HT-29 (cell line): ENCODE data around the gene TBC1D22A. TPM values are rescaled to one million over a fixed set of nuclear protein-coding genes. Genes with fewer than 3 reads are reported as not detected.
"Not testable (repeated sequence)": the region's sequence is repeated elsewhere in the genome, so short reads cannot be mapped to it uniquely, and the experiment has no call there.

Experiments
- DNase-seq: peaks from one replicate; pipeline ENCODE4 v3.0.0-alpha.2; 2015; ENCODE audit warnings: low spot score
- total RNA-seq: library from RNA; depleted of rRNA; stranded (reverse); fragments of >200 nt; shearing (Covaris generic); gene quantifications from 2 replicates; pipeline ENCODE4 v1.2.3, GENCODE V29; 2014

Gene TBC1D22A
- total RNA-seq, 1 experiment from 2014 or later: 23.9 TPM

GRCh38 chr22:46812034-46812605 lies 49.7 kb downstream of the TBC1D22A start:
- no peak for DNase-seq

GRCh38 chr22:46812788-46813187 lies 50.3 kb downstream of the TBC1D22A start:
- DNase-seq: no peak

DNA sequence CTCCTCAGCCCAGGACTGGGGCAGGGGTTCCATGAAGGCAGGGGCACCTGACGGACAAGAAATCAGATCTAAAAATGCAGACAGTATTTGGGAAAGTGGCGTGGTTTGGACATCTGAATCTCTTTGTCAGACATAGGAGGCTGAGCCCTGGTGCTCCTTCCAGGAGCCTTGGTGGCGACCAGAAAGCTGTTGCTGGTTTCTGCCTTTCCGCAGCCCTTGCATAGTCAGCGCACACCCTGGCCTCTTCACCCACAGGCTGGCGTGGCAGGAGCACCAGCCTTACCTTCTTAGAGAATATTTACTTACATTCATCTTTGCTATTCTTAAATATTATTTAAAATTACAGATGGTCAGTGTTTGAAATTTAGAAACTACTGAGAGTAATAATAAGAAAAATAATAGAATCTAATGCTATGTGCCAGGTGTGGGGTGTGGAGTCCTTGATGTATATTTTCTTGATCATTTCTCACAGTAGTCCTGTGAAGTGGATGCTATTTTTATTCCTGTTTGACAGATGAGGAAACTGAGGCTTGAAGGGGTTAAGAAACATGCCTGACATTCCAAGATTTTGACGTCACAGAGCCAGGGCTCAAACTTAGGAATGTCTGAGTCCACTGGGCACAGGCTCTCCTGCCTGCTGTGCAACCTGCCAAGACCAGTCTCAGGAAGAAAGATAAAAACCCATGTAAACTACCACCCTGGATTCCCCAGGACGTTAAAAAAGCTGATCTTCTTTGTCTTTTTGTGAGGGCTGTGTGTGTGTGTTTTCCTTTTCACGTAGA lies 51.6 kb downstream of the TBC1D22A start:
- DNase-seq: no peak

DNA sequence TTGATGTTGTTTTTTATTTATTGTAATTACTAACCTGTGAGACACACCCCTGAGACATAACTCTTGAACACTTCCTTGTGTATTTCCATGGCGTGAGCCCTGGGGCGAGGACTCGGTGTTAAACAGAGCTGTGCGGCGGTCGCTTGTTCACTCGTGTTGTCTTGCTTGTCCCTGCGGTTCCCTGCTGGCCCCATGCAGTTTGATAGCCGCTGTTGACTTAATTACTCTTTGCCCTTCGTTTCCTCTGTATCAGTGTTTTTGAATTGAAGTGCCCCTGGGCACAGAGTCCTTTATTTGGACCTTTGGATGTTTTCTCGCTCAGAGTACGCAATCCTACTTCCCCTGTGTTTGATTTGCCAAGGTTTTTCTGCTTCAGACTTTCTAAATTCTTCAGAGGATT lies 52.7 kb downstream of the TBC1D22A start:
- DNase-seq: no peak

DNA sequence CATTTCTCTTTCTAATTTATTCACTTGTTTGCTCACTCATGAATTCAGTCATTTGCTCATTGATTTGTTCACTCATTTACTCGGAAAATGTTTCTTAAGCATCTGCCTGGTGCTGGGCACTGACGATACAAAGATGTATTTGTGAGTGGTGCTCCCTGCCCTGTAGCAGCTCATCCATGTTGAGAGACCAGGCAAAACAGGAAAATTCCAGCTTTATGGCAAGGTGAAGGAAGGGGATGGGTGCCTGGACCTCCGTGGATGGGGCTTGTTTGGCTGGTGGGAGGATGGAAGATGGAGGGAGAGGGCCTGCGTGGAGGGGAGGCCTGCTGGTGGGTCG lies 53.1 kb downstream of the TBC1D22A start:
- no peak for DNase-seq

DNA sequence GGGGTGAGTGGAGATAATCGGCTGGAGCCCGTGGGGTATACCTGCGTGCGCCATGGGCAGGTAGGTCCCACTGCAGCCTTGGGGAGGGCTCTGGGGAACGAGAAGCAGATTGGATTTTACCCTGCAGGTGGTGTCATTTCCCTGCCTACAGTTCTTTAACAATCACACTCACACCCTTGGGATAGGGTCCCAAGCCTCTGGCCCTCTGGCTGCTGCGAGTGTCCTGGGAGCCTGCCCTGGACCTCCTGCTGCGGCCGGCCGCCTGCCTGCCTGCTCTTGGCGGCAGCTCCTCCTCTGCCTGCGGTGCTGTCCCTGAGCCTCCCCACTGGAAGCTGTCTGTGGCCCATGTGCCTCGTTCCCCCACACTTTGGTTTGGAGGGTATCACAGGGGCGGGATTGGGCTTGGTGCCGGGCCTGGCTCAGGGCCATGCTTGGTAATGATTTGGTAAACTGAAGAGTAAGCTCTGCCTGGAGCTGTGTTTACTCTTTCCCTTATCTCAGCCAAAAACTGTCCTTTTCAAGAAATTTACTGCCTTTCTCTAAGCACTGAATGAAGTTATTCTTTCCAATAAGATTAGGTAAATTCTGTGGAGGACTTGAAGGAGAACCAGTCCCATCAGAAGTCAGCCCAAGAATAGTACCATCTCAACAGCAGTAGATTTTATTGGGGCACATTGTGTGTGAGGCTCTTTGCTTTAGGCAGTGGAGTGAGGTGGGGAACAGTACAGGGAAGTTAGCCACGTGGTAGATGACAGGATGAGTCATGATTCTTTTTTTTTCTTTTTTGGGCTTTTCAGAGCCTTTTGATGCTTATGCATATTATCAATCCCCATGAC lies 53.7 kb downstream of the TBC1D22A start:
- no peak for DNase-seq

DNA sequence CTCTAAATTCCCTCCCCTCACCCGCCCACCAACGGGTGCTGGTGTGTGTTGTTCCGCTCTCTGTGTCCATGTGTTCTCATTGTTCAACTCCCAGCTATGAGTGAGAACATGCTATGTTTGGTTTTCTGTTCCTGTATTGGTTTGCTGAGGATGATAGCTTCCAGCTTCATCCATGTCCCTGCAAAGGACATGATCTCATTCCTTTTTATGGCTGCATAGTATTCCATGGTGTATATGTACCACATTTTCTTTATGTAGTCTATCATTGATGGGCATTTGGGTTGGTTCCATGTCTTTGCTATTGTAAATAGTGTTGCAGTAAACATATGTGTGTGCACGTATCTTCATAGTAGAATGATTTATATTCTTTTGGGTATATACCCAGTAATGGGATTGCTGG lies 54.9 kb downstream of the TBC1D22A start:
- DNase-seq: not testable (repeated sequence)

DNA sequence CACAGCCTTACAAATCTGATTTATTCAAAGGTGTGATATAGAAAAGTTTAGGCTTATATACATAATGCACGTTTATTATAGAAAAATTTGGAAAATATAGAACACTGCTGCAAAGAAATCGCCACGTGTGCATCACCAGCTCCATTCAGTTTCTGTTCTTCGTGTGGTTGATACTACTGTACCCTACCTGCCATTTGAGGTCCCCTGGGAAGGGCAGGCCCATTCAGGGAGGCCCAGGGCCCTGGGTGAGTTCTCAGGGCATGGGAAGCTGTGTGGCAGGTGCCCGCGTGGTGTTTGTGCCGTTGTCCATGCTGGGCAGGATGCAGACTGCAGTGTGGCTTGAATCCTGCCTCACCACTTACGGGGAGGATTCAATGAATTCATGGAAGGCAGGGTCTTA lies 60.8 kb downstream of the TBC1D22A start:
- DNase-seq: no peak

DNA sequence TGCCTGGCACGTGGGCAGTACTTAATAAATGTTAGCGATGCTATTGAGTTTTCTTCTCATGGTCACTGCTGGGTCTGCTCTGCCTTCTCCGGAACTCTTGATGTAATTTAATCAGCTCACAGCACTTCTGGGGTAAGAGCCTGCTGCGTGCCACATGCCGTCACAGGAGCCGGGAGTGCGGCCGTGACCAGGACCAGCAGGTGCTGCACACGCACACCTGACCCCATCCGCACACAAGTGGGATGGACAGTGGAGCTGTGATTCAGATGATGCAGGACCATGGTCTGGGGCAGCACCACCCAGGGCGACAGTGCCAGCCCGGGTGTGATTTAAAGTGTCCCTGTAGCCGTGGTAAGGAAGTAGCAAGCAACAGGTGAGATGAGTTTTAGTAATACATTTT lies 61.2 kb downstream of the TBC1D22A start:
- DNase-seq: no peak

DNA sequence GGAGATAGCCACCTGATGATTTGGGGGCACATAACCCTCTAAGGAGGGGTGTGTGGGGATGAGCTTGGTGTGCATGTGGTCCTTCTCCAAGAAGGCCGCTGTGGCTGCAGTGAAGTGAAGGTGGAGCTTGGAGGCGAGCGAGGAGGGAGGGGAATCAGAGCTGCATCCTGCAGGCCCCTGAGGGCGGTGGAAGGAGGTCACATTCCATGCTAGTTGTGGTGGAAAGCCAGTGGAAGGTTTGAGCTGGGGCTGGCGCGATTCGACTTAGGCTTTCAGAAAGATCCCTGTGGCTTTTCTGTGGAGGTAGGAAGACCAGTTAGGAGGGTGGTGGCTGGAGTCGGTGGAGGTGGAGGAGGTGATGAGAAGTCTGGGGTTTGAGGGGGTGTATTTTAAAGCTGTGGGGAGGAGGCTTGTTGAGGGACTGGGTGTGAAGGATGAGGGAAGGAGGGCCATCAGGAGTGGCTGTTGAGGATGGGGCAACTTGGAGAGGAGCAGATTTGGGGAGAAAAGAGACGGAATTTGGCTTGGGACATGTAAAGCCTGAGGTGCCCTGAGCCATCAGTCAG lies 62.0 kb downstream of the TBC1D22A start:
- DNase-seq: no peak

- DNase-seq: no peak
These were observed 62.6 kb downstream of the TBC1D22A start for GRCh38 chr22:46824980-46825544.

- no peak for DNase-seq
These were observed 64.1 kb downstream of the TBC1D22A start for GRCh38 chr22:46826438-46827135.

DNA sequence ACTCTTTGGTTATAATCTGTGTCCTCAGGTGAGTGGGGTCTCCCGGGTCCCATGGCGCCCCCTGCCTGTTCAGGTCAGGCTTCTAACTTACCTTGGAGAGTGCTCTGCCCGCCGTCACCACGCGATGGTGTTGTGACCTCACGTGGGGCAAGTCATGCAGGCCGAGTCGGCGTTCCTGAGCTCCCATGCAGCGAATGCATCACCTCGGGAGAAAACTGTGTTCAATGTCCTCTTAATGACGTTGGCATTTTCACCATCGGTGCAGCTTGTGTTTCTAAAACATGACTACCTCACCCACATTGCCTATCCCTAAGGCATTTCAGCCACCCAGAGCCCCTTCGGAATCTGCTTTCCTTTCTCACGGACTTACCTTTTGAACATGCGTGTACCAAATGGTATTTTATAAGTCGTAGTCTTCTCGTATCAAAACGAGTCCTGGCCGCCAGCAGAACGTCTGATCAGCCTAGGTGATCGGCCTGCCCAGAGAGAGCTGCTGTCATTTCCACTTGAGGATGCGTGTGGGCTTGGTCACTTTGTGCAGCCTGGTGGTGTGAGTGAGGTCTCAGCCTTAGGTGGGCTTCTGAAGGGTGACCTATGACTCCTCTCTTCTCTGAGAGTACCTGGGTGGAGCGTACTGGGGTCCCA lies 64.8 kb downstream of the TBC1D22A start:
- DNase-seq: no peak

DNA sequence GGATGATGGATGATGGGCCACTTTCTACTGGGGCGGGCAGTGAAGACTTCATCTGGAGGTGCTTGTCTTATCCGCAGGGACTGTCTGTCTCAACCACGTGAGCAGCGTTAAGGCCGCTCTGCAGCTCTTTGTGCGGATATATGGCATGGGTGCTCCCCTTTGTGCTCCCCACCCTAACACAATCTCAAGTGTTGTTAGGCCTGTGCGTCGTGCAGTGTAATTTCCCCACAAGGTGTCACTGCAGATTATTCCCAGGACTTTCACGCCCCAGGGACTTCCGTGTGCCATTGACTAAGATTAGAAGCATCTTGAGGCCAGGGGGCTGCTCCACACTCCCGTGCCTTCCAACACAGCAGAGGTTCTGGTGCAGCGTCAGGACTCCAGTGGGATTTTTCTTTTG lies 65.3 kb downstream of the TBC1D22A start:
- no peak for DNase-seq

GRCh38 chr22:46828323-46828900 lies 66.0 kb downstream of the TBC1D22A start:
- no peak for DNase-seq

DNA sequence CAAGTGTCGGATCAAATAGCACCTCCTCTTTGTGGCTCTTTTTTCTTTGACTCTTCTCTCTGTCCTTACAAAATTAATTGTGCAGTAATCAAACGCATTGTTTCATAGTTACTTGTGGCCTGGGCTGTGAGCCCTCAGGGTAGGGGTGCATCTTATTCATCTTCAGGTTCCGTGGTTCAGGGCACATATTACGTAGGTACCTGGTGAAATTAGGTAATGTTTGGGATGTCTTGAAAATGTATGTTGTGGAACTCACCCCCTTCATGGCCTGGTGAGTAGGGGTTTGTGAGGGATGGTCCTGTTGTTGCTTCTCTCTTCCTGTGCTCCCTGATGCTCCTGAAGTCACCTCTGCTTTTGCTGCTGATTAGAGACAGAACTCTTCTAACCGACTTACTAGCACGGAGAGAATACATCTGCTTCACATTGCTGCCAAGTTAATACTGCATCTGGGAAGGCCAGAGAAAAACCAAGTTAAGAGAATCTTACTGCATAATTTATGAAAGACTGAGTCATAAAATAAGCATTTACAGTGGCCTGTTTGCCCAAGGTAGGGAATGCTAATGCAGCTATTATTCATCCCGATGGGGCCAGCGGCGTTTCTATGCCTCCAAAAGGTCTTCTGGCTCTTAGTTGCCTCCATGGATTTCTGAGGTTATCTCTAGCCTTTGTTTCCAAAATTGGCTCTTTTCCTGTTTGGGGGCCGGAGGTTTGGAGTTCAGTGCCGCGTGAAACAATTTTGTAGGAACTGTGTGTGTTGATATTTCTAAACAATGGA lies 66.9 kb downstream of the TBC1D22A start:
- DNase-seq: peak; percentile 53

GRCh38 chr22:46829941-46830715 lies 67.7 kb downstream of the TBC1D22A start:
- DNase-seq: peak; percentile 38

- no peak for DNase-seq
These were observed 68.4 kb downstream of the TBC1D22A start for GRCh38 chr22:46830841-46831240.

DNA sequence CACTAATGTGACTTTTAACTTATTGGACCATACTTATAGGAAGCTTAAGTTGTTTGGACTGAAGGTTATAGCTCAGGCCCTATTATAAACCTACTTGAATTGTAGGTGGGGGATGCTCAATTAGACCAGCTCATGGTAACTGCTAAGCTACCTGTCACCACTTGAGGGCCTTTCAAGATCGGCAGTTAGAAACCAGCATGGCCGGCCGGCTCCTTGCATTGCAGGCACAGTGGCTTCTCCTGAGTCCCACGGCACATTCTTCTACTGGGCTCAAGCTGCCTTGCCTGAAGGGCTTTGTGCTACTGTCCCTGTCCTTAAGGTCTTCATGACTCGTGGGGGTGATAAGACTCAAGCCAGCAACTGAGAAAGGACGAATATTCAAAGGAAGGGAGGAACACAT lies 70.8 kb downstream of the TBC1D22A start:
- peak; percentile 15 for DNase-seq
